Glutamatergic neuron (in vitro differentiated cells): ENCODE results near the gene RIPOR3. TPM values are rescaled to one million over a fixed set of nuclear protein-coding genes. Genes with fewer than 3 reads are reported as not detected.

ENCODE experiments used
- DNase-seq: peaks from one replicate; pipeline ENCODE4 v3.0.0; 2022
- H3K27ac Mint-ChIP-seq: one replicate; pipeline ENCODE4 v1.8.0; 2020; ENCODE audit warnings: mild to moderate bottlenecking, mixed read lengths, inconsistent platforms; ENCODE audit not compliant: unreplicated experiment
- H3K27me3 Mint-ChIP-seq: one replicate; pipeline ENCODE4 v1.8.0; 2020; ENCODE audit warnings: mild to moderate bottlenecking, moderate library complexity, mixed read lengths, inconsistent platforms; ENCODE audit not compliant: unreplicated experiment
- H3K36me3 Mint-ChIP-seq: one replicate; pipeline ENCODE4 v1.8.0; 2020; ENCODE audit warnings: mild to moderate bottlenecking, mixed read lengths, inconsistent platforms; ENCODE audit not compliant: unreplicated experiment
- H3K4me1 Mint-ChIP-seq: one replicate; pipeline ENCODE4 v1.8.0; 2020; ENCODE audit warnings: mild to moderate bottlenecking, low read depth, mixed read lengths, inconsistent platforms; ENCODE audit not compliant: unreplicated experiment
- H3K4me3 Mint-ChIP-seq: one replicate; pipeline ENCODE4 v1.8.0; 2020; ENCODE audit warnings: mild to moderate bottlenecking, mixed read lengths, inconsistent platforms; ENCODE audit not compliant: unreplicated experiment
- H3K9me3 Mint-ChIP-seq: one replicate; pipeline ENCODE4 v1.8.0; 2020; ENCODE audit warnings: mild to moderate bottlenecking, moderate library complexity, mixed read lengths, inconsistent platforms; ENCODE audit not compliant: unreplicated experiment
- CTCF ChIP-seq: fragments of 200-600 bp; sonication (generic); IDR thresholded peaks from one replicate; pipeline ENCODE4 v1.5.0; 2021; ENCODE audit not compliant: partially characterized antibody, unreplicated experiment
- total RNA-seq: library from RNA; stranded (reverse); fragmentation: NEBNext Ultra II Directional; extraction: Animal tissue kit (Norgen Biotek cat#: 25700); gene quantifications from one replicate; pipeline ENCODE4 v1.2.1, GENCODE V29; 2021; ENCODE audit not compliant: unreplicated experiment

Gene RIPOR3
- total RNA-seq, 1 donor from 2014 or later = not detected

- TF ChIP-seq CTCF = no peak
- Mint-ChIP-seq H3K27me3 (peaks cover 9% of the 10 kb centered on the region), H3K4me1 (no peaks in the 10 kb centered on the region), H3K9me3 (no peaks in the 10 kb centered on the region), H3K36me3 (no peaks in the 10 kb centered on the region), H3K27ac (no peak overlapping the region), H3K4me3 (no peak overlapping the region)
- DNase-seq = no peak
These were observed 106.7 kb downstream of the RIPOR3 start for GRCh38 chr20:50584687-50585086.

- H3K27me3 Mint-ChIP-seq = peaks cover 9% of the 10 kb centered on the region
- H3K36me3 Mint-ChIP-seq = no peaks in the 10 kb centered on the region
- no peaks in the 10 kb centered on the region for H3K4me1 Mint-ChIP-seq
These were observed 107.7 kb downstream of the RIPOR3 start for GRCh38 chr20:50583442-50584150.

DNA sequence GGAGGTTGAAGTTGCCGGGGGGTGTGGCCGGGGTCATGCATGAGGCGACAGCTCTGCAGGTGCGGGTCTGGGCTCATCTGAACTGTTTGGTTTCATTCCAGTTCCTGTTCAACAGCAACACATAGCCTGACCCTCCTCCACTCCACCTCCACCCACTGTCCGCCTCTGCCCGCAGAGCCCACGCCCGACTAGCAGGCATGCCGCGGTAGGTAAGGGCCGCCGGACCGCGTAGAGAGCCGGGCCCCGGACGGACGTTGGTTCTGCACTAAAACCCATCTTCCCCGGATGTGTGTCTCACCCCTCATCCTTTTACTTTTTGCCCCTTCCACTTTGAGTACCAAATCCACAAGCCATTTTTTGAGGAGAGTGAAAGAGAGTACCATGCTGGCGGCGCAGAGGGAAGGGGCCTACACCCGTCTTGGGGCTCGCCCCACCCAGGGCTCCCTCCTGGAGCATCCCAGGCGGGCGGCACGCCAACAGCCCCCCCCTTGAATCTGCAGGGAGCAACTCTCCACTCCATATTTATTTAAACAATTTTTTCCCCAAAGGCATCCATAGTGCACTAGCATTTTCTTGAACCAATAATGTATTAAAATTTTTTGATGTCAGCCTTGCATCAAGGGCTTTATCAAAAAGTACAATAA is 108.6 kb downstream of the RIPOR3 start:
- no peak for DNase-seq
- no peak overlapping the region for H3K4me3 Mint-ChIP-seq
- no peaks in the 10 kb centered on the region for H3K9me3 Mint-ChIP-seq
- no peak overlapping the region for H3K27ac Mint-ChIP-seq
- H3K36me3 Mint-ChIP-seq = no peaks in the 10 kb centered on the region
- no peaks in the 10 kb centered on the region for H3K4me1 Mint-ChIP-seq
- no peak for TF ChIP-seq CTCF
- H3K27me3 Mint-ChIP-seq = peaks cover 4% of the 10 kb centered on the region

More at GRCh38 chr20:50583442-50584150, 107.7 kb downstream of the RIPOR3 start:
- Mint-ChIP-seq H3K4me3 (no peak overlapping the region), H3K9me3 (no peaks in the 10 kb centered on the region), H3K27ac (no peak overlapping the region)
- DNase-seq = no peak
- no peak for TF ChIP-seq CTCF

DNA sequence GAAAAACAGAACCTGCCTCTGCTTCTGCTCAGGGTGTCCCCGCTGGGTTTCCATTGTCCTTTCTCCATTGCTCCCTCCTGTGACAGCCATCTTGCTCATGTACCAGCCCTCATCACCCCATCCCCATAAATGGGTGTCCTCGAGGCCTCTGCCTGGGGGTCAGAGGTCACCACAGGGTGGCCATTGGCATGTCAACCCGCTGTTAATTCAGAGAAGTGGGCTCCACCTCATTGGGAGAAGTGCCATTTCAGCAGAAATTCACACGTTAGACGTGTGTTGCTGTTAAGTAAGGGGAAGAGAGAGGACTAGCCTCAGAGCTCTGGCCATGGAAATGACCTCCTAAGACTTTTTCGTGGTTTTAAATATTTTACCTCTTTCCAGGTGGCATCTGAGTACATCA is 109.2 kb downstream of the RIPOR3 start:
- H3K36me3 Mint-ChIP-seq = no peaks in the 10 kb centered on the region
- H3K4me3 Mint-ChIP-seq = no peak overlapping the region
- H3K27me3 Mint-ChIP-seq = peaks cover 4% of the 10 kb centered on the region
- H3K27ac Mint-ChIP-seq = no peak overlapping the region
- H3K4me1 Mint-ChIP-seq = no peaks in the 10 kb centered on the region
- DNase-seq = no peak
- H3K9me3 Mint-ChIP-seq = no peaks in the 10 kb centered on the region
- no peak for TF ChIP-seq CTCF

DNA sequence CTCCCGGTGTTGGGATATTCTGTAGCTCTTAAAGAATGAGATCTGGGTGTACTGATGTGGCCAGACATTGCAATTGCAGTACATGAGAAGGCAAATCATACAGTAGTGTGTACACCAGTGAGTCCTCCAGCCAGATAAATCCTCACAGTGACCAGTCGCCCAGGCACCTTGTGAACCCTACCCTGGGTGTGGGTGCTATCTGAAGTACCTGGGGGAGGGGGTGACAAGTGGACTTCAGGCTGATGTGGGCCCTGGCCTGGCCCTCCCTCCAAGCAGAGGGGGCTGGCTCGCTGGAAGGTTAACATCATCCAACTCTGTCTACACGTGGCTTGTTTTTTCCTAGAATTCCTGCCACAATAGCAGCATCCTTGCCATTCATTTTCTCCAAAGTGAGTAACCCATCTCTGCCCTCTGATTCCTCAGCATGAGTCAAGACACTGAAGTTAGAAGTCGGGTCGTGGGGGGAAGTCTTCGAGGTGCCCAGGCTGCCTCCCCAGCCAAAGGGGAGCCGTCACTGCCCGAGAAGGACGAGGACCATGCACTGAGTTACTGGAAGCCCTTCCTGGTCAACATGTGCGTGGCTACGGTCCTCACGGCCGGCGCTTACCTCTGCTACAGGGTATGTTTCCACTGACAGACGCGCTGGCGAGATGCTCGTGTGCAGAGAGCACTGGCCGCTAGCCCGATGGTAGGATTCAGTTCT is 110.3 kb downstream of the RIPOR3 start:
- Mint-ChIP-seq H3K4me3 (no peak overlapping the region), H3K9me3 (no peaks in the 10 kb centered on the region), H3K4me1 (no peaks in the 10 kb centered on the region), H3K27ac (no peak overlapping the region), H3K27me3 (peaks cover 3% of the 10 kb centered on the region), H3K36me3 (no peaks in the 10 kb centered on the region)
- no peak for DNase-seq
- TF ChIP-seq CTCF = no peak
